ENCODE data around the gene LRP1.

The LRP1 gene

DNA sequence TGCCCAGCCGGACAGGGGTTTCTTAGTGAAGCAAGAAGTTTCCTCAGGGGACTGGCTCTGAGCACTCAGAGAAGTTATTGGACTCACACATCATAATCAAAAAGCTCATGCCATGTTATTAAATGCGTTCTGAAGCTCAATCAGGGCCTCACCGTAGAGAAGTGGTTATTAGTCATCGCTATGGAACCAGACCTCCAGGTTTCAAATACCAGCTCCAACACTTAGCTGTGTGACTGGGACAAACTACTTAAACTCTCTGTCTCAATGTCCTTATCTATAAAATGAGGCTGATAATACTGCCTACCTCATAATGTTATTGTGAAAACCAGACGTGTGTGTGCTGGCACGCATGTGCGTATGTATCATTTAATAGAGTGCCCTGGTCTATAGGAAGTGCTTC, 24.4 kb upstream of the LRP1 start:
- Mint-ChIP-seq H3K27ac (no peak overlapping the region), H3K4me3 (peak overlapping the region in 1 of 2 donors; percentile 50), H3K27me3 (no peaks in the 10 kb centered on the region), H3K4me1 (peaks cover 97% of the 10 kb centered on the region), H3K9me3 (no peaks in the 10 kb centered on the region)
- ATAC-seq: no peak
- no peak for DNase-seq

DNA sequence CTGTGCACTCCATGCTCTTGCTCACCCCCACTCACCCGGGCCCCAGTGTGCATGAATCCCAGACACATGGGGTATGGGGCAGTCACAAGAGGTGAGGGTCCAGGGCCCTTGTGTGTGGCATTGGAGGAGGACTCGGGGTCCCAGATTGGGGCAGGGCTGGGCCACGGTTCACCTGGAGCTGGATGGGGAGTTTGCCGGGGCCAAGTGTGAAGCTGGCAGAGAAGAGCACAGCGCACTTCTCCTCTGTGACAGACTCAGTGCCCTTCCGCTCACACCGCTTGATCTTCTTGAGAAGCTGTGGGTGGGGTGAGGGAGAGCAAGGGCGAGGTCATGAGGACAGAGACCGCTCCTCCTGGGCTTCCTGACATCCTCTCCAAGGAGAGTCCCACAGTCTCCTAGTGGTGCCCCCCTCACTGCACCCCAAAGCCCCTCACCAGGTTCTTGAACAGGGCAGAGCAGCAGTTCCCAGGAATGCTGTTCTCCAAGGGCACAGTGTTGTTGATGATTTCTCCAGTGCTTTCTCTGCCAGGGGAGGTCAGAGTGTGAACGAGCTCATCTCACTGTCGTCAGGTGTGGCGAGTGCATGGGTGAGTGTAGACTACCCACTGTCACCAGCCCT, 23.9 kb upstream of the LRP1 start:
- Mint-ChIP-seq H3K27me3 (no peaks in the 10 kb centered on the region), H3K27ac (peak overlapping the region in 1 of 2 donors; percentile 85), H3K4me3 (peak overlapping the region in 1 of 2 donors; percentile 5), H3K9me3 (no peaks in the 10 kb centered on the region), H3K4me1 (peaks cover 96% of the 10 kb centered on the region)
- ATAC-seq: no peak
- no peak for DNase-seq

DNA sequence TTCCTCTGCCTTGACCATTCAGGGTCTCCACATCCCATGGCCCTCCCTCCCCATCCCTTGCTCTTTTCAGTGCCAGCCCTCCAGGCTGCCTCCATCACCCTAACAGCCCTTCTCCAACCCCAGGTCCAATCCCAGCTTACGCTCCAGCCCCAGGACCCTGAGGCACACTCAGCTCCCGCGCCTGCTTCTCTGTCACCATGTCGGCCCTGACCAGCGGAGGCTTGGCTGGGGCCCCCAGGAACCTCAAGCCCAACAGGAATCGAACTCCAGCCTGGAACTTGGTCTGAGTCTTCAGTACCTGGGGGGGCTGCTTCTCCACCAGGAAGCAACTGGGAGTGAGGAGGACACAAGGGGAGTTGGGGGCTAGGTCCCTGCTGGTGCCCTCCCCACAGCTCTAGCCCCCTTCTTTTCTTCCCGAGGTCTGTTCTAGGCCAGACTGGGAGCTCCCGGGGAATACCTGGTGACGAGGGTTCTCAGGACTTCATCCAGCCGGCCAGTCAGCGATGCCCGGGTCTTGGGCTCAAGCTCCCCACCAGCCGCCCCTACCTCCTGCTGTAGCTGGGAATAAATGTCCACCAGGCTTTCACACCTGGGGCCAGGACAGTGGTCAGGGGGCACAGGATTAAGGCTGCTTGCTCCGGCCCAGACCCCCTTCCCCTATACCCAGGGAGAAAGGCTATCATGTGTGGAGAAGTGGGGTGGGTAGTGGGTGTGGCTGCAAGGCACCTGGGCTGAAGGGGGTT, 23.1 kb upstream of the LRP1 start:
- Mint-ChIP-seq H3K9me3 (no peaks in the 10 kb centered on the region), H3K27me3 (no peaks in the 10 kb centered on the region), H3K27ac (peak overlapping the region; percentile 85 to 97), H3K4me1 (peaks cover 96% of the 10 kb centered on the region), H3K4me3 (peak overlapping the region in 1 of 2 donors; percentile 43)
- DNase-seq (no peak), ATAC-seq (no peak)

DNA sequence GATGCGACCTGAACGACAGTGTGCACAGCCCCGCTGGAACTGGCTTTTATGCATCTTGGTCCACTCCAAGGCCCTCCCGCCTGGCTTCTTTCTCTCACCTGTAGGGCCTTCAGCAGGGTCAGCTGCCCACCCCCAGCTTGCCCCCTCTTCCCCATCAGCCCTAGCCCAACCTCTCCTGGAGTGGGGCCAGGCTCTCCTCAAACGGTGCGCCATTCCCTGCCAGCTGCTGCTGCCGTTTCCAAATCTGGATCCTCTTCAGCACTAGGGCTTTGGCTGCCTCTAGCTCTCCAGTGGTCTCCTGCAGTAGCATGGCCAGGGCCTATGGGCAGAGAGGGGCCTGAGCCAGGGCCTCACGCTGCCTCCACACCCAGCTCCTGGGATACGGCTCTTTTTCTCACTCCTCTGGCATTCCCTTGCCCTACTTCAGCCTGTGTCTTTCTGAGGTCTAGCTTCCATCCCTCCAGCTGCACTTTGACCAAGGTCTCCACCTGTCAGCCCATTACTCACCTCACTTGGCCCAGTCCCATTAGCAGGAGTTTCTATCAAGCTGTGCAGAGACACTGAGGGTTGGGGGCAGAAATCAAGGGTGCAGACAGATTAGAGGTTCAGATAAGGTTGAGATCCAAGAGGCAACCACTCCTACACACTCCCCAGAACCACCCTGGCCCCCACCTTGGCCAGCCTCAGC, 22.1 kb upstream of the LRP1 start:
- ATAC-seq: no peak
- DNase-seq: no peak
- Mint-ChIP-seq H3K4me3 (no peak overlapping the region), H3K27ac (peak overlapping the region; percentile 84 to 87), H3K9me3 (no peaks in the 10 kb centered on the region), H3K27me3 (no peaks in the 10 kb centered on the region), H3K4me1 (peaks cover 88% of the 10 kb centered on the region)

DNA sequence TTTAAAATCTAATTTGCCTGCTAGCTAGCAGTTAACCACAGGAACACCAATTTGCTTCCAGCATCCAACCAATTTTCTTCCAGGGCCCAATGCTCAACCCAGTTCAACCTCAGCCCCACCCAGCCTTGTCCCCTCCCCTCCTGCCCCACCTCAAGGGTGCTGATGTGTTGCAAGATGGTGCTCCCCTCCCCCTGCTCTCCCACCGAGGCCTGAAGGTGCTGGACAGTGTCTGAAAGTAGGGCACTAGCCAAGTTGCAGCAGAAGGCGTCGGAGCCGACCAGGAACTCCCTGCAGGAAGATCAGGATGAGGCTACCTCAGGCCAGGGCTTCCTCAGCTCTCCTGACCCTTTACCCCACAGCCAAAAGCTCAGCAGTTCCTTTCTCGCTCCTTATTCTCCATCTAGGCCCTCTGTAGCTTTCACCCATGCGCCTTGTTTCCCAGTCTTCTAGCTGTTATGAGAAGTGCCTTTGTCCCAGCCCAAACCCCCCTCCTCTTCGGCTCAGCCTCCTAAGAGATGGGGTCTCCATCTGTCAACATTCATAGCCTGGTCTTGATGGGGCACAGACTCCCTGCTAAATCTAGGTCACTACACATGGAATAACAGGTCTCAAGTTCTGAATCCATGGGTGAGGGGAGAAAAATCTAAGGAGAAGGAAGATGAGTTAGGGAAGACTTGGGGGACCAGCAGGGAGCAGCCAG, 20.7 kb upstream of the LRP1 start:
- Mint-ChIP-seq H3K27me3 (no peaks in the 10 kb centered on the region), H3K4me3 (peak overlapping the region in 1 of 2 donors; percentile 35), H3K27ac (peak overlapping the region; percentile 61 to 75), H3K4me1 (peaks cover 83% of the 10 kb centered on the region), H3K9me3 (no peaks in the 10 kb centered on the region)
- DNase-seq: no peak
- ATAC-seq: no peak

DNA sequence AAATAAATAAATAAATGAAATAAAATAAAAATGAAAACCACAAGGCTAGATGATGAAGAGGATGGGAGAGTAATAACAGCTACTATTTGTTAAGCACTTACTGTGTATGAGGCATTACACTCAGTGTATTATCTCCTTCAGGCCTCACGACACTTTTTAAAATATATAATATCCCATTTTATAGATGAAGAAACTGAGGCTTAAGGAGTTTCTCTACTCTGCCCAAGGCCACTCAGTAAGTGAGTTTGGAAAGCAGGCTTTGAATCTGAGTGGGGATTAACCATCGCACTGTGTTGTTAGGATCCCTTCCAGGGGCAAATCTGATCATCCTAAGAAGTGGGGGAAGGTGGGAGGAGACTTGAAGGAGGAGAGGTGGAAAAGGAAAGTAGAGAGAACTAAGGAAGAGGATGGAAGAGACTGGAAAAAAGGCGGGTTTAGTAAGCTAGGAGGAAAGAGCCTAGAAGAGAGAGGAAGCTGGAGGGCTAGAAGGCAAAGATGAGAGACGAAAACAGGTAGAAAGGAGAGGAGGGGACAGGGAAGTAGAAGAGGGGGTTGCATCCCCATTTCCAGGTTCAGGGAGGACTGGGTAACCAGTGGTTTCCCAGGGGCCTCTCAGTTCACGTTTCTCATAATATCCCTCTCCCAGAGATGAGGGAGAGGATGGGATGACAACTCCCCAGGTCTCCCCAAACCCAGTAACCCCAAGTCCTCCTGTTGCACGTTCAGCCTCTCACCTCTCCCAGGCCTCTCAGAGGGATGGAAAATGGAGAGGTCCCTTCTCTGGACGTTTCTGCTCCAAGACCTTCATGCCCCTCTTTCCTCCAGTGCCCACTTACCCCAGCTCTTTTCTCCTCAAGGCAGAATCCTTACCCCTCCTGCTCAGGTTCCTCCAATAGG, 18.8 kb upstream of the LRP1 start:
- Mint-ChIP-seq H3K27ac (peak overlapping the region in 1 of 2 donors; percentile 95), H3K9me3 (no peaks in the 10 kb centered on the region), H3K4me3 (peak overlapping the region; percentile 85 to 92), H3K4me1 (peaks cover 72% of the 10 kb centered on the region), H3K27me3 (no peaks in the 10 kb centered on the region)
- no peak for ATAC-seq
- no peak for DNase-seq

DNA sequence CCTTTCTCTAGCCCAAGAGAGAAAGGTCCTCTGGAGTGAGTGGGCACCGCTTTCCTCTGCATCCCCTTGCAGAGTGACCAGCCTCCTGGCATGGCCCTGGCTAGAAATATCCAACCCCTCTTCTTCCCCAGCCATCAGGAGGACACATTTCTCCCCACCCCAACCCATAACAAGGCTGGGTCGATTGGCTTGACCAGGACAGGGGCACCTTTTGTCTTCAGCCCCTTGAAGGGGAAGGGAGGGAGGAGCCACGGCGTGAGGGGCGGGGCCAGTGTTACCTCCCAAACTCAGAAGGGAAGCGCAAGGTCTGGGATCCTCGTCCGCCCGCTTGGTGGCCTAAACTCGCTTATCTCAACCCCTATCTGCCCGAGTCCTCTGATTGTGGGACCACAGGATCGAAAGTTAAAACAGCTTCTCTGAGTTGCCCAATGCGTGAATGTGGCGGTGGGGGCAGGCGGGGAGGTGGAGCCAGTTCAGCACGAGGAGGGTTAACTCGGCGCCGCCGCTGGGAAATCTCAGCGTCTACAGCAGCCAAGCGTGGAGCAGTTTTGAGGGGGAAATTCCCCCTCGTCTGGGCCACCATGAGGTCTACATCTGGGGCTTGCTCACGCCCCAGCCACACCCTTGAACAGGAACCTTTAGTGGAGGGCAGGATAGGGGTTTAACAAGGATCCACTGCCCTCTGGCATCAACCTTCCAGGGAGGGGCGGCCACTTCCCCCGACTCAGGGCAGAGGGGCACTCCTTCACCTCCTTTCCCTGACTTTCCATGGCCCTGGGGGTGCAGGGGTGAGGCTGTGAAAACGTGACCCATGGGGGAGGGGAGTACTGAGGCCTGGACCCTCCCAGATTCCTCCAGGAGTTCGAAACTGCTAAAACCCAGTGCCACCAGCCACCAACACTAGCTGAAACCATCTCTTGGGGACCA, 17.9 kb upstream of the LRP1 start:
- H3K9me3 Mint-ChIP-seq: no peaks in the 10 kb centered on the region
- H3K27ac Mint-ChIP-seq: peak overlapping the region; percentile 85 to 95
- peak; percentile 65 to 80 for DNase-seq
- peak overlapping the region; percentile 85 to 92 for H3K4me3 Mint-ChIP-seq
- peaks cover 63% of the 10 kb centered on the region for H3K4me1 Mint-ChIP-seq
- peak; percentile 63 for ATAC-seq
- no peaks in the 10 kb centered on the region for H3K27me3 Mint-ChIP-seq

DNA sequence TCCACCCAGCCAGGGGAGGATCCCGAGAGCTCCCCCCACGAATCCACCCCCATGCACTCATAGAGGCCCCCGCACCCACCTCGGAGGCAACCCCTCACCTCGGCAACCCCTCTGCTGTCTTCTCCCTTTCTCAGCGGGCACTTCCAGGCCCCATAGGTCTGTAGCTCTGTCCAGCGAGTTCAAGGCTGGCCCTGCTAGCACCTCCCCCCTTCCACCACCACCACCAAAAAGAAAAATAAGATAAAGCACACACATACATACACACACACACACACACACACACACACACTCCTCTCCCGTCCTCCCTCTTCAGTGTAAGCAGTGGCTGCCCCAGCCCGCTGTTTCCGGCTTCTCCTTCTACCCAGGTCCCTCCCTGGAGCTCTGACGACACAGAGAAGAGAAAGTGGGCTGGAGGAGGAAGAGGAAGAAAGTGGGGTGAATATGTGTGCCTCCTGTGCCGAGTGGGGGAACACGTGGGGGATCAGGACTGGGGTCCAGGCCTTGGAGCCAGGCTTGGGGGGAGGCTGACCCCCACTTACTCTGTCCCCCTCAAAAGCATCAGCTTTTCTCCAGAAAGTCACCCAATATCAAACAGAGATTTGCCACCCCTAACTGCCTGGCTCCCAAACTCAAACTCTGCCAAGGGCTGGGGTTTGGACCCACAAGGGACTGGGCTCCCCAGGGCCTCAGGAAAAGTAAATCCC, 17.1 kb upstream of the LRP1 start, which contains the start of gene STAT6:
TSS of gene STAT6 (minus strand) at position 332 of the 704 bp plus-strand sequence. CDS start 3,084 bp downstream, outside the sequence.
- H3K27me3 Mint-ChIP-seq: no peaks in the 10 kb centered on the region
- peak; percentile 71 to 80 for DNase-seq
- peak within 1 kb of the TSS; percentile 85 to 95 for H3K27ac Mint-ChIP-seq
- peaks cover 55% of the 10 kb centered on the region for H3K4me1 Mint-ChIP-seq
- no peaks in the 10 kb centered on the region for H3K9me3 Mint-ChIP-seq
- peak; percentile 75 for ATAC-seq
- H3K4me3 Mint-ChIP-seq: peak within 1 kb of the TSS; percentile 85 to 92

DNA sequence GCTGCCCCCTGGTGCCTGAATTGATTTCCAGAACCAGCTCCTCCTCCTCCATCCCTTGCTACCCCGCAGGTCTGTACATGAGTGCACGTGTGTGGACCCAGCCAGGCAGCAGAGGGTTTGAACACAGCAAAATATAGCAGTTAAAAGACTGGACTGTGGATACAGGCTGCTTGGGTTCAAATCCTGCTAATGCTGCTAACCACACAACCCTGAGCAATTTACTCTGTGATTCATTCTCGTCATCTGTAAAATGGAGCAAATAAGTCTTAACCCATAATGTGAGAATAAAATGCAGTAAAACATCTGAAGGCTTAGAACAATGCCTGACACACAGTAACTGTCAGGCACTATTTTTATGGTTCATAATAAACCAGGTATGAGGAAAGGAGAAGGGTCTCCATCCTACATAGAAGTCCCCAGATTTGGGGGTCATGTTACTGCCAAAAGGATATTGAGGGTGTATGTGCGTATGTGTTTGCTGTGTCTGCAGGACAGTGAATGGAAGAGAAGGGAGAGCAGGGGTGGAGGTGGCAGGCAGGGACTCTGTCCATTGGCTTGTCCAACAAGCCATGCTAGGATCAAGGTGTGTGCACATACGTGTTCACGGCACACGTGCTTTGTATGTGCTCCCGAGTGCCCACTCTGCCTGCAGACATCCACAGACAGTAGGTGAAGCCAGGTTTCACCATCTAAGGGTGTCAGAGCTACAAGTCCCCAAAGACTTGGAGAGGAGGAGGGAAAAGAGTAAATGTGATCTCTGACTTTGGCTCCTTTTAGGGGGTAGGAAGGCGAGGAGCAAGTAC, 15.6 kb upstream of the LRP1 start:
- H3K9me3 Mint-ChIP-seq: no peaks in the 10 kb centered on the region
- no peaks in the 10 kb centered on the region for H3K27me3 Mint-ChIP-seq
- H3K4me3 Mint-ChIP-seq: peak overlapping the region; percentile 85 to 92
- peak overlapping the region; percentile 85 to 95 for H3K27ac Mint-ChIP-seq
- peaks cover 40% of the 10 kb centered on the region for H3K4me1 Mint-ChIP-seq
- no peak for DNase-seq
- no peak for ATAC-seq

DNA sequence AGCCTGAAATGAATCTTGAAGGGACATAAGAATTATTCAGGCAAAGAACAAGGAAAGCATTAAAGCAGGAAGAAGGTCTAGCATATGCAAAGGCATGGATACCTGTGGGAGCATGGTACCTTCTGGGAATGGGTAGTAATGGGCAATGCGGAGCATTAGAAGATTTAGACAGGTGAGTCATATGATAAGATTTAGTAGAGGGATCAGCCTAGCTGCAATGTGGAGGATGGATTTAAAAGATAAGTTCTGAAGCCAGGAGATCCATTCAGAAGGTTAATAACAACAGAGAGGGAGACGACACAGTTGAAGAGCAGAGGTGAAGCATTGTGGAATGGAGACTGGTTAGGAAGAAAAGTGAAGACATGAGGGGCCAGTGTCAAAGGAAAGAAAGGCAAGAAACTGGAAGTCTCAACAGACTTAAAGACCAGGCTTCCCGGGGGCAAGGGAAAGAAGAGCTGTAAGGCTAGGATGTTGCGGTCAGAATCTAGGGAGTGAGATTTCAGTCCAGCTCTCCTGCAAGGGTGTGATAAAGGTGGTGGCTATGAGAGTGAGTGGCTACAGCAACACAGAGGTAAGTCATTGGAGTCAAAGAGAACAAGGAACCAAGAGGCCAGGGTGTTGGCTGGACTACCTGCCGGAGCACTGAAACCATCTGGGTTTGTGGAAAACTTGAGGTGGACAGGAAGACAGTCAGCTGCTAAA, 11.6 kb upstream of the LRP1 start:
- peaks cover 27% of the 10 kb centered on the region for H3K4me1 Mint-ChIP-seq
- no peaks in the 10 kb centered on the region for H3K9me3 Mint-ChIP-seq
- ATAC-seq (no peak), DNase-seq (no peak)
- H3K27ac Mint-ChIP-seq: no peak overlapping the region
- H3K4me3 Mint-ChIP-seq: no peak overlapping the region
- H3K27me3 Mint-ChIP-seq: no peaks in the 10 kb centered on the region

DNA sequence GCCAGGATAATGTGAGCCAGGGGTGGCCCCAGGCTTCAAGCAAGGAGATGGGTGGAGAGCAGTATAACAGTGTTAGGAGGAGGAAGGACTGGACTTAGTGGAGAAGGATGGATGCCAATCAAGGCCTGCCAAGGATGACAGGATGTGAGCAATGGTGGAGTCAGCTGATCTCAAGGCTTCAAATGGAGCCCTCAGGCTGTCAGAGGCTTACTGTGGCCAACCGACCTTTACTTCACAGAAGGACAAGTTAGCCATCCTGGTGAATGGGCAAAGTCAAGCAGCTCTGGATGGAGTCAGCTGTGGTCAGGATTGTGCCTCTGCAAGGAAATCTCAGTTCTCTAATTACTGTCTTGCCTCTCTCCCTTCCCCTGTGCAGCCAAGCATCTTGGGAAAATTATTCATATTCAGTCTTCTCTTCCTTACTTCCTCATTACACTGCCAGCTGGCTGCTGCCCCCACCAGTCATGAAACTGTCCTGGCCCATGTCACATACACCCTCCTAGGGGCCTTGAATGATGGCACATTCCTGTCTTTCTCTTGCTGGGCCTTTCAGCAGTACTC, 9.5 kb upstream of the LRP1 start:
- Mint-ChIP-seq H3K27ac (no peak overlapping the region), H3K4me1 (peaks cover 13% of the 10 kb centered on the region), H3K9me3 (peaks cover 5 to 6% of the 10 kb centered on the region in 2 donors), H3K4me3 (no peak overlapping the region), H3K27me3 (no peaks in the 10 kb centered on the region)
- ATAC-seq (no peak), DNase-seq (no peak)

Measured in stimulated activated naive CD8-positive, alpha-beta T cell treated with anti-CD3 and anti-CD28 coated beads, Interleukin-15, amount 100 ng/mL, for 72 hours (primary cell).